ENCODE results near the gene RAC3.

- TF ChIP-seq CTCF (IDR thresholded peaks at IDR 0.05 in 8 of 11, conservative IDR thresholded peaks at IDR 0.05 in 3 of 11) (no peak), POLR2A (IDR thresholded peaks at IDR 0.05) (no peak)
Measured at GRCh38 chr17:82004517-82005455, 26.7 kb upstream of the RAC3 start.
